K562 (cell line): ENCODE data around the gene RACK1. TPM values are rescaled to one million over a fixed set of nuclear protein-coding genes. Genes with fewer than 3 reads are reported as not detected.

ENCODE experiments used
- ASH1L ChIP-seq: fragments of 450-650 bp; IDR thresholded peaks from 2 replicates; pipeline ENCODE4 v1.6.1; 2018; ENCODE audit warnings: borderline replicate concordance, mild to moderate bottlenecking, low read depth; ENCODE audit not compliant: partially characterized antibody
- CAMTA2 ChIP-seq: fragments of 250-450 bp; sonication (Bioruptor Pico); conservative IDR thresholded peaks from 2 replicates; pipeline ENCODE4 v1.5.1; 2022
- CHD7 ChIP-seq: fragments of 200-600 bp; sonication (generic); IDR thresholded peaks from one replicate; pipeline ENCODE4 v1.6.1; 2012; ENCODE audit warnings: mild to moderate bottlenecking, low read depth, low read length, inconsistent platforms
- HMGXB4 ChIP-seq: sonication (generic); formaldehyde crosslinking; IDR thresholded peaks from 2 replicates; pipeline ENCODE4 v1.8.1; 2023; ENCODE audit warnings: mild to moderate bottlenecking, missing genetic modification reagents
- MAFK ChIP-seq: IDR thresholded peaks from 2 replicates; pipeline ENCODE4 v1.6.1; 2011; ENCODE audit warnings: low read length, improper control_type of control experiment
- NKRF ChIP-seq: fragments of 450-650 bp; IDR thresholded peaks from 2 replicates; pipeline ENCODE4 v1.6.1; 2016; ENCODE audit warnings: borderline replicate concordance
- VEZF1 ChIP-seq: fragments of 200-800 bp; sonication (Bioruptor generic); IDR thresholded peaks from 2 replicates; pipeline ENCODE4 v1.6.1; 2017; ENCODE audit warnings: missing genetic modification characterization, missing compliant biosample characterization
- ZZZ3 ChIP-seq: fragments of 450-650 bp; IDR thresholded peaks from 2 replicates; pipeline ENCODE4 v1.6.1; 2016; ENCODE audit warnings: antibody characterized with exemption, mild to moderate bottlenecking, moderate library complexity
- polyA plus RNA-seq, 8 experiments: library from polyadenylated mRNA; depleted of rRNA in 4 of 8; stranded (reverse) in 5 of 8; unstranded in 3 of 8; fragments of >200 nt; fragmentation: Nextera tagmentation in 2 of 8; fragmentation: Illumina TruSeq in 1 of 8; extraction: Ambion mirVana in 2 of 8; extraction: Trizol in 1 of 8; gene quantifications; 2 replicates each; pipeline versions ENCODE4 v1.2.1 to v1.2.3, GENCODE V29; 2011 to 2014; ENCODE audit warnings: inconsistent platforms in 1 of 8, missing spikeins in 1 of 8
- total RNA-seq, 7 experiments: library from RNA; depleted of rRNA in 6 of 7; stranded (reverse); fragments of >200 nt in 6 of 7; fragmentation: Illumina TruSeq in 2 of 7; extraction: Trizol in 2 of 7; gene quantifications; 2 replicates each; pipeline versions ENCODE4 v1.2.1 to v1.2.3, GENCODE V29; 2011 to 2021; ENCODE audit warnings: low replicate concordance in 1 of 7

The RACK1 gene
- total and polyA plus RNA-seq, 9 of the 15 experiments (the other 6 are each of a cell fraction or from before 2014, with no cell fraction given) = 2,303 to 5,311 (median 3,833) TPM

- TF ChIP-seq CHD7 (no peak), NKRF (peak; percentile 96), CAMTA2 (CRISPR knock-in tag) (no peak), MAFK (no peak), HMGXB4 (CRISPR knock-in tag) (no peak), ASH1L (peak; percentile 68), VEZF1 (CRISPR knock-in tag) (peak; percentile 90), ZZZ3 (peak; percentile 35; the same call in 1 of the 2 replicates)
Measured at GRCh38 chr5:181281077-181281983, 37.6 kb upstream of the RACK1 start (continued).
